RWPE1 (cell line): ENCODE measurements around the gene HIPK3.
A peak's percentile ranks its signal among the peaks of the same experiment; 100 is the strongest.

ENCODE experiments used
- CTCF ChIA-PET: fragments of 350-600 bp; sonication (Branson Sonifier 250); formaldehyde crosslinking; extraction: SDS; loops from one replicate; lab custom pipeline; 2021; lab: Yijun Ruan, JAX
- POLR2A ChIA-PET: fragments of 400-600 bp; formaldehyde crosslinking; extraction: SDS; loops from one replicate; lab custom pipeline; 2020; ENCODE audit warnings: antibody characterized with exemption; ENCODE audit not compliant: low non-redundant PET; lab: Yijun Ruan, JAX
- DNase-seq: peaks from one replicate; pipeline ENCODE4 v3.0.0; 2012; ENCODE audit warnings: low spot score
- H3K27ac ChIP-seq: fragments of 450-650 bp; 2 replicates; pipeline ENCODE4 v1.5.1; 2017
- TF ChIP-seq, protein P1 (sequence below): fragments of 450-650 bp; conservative IDR thresholded peaks from 2 replicates; pipeline ENCODE4 v1.5.1; 2017; ENCODE audit warnings: low read depth, mild to moderate bottlenecking

HIPK3 gene

DNA sequence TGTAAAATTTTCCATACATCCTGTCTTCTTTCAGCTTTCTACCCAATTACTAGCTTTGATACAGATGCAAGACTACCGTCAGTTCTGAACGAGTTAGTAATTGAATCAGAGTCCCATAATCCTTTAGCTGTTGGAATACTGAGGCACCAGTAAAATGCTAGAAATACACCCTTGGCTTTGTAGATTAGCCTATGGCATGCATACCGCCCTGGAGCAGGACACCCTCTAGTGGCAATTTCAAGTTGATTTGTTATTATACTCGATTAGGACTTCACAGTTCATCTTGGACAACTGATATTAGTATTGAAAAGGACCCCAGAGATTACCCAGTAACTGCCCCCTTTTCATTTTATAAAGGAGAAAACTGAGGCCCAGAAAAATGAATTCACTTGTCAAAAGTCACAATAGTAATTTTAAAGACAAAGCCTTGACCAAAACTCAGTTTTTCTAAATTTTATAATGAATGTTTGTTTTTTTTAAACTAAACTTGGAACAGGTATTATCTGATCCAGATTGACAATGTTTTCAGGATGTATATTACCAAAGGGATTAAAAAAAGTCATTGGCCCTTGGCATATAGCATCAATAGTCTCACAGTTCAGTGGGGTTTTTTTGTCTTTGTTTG is 72.6 kb downstream of the HIPK3 start:
- TF ChIP-seq, protein P1, sequence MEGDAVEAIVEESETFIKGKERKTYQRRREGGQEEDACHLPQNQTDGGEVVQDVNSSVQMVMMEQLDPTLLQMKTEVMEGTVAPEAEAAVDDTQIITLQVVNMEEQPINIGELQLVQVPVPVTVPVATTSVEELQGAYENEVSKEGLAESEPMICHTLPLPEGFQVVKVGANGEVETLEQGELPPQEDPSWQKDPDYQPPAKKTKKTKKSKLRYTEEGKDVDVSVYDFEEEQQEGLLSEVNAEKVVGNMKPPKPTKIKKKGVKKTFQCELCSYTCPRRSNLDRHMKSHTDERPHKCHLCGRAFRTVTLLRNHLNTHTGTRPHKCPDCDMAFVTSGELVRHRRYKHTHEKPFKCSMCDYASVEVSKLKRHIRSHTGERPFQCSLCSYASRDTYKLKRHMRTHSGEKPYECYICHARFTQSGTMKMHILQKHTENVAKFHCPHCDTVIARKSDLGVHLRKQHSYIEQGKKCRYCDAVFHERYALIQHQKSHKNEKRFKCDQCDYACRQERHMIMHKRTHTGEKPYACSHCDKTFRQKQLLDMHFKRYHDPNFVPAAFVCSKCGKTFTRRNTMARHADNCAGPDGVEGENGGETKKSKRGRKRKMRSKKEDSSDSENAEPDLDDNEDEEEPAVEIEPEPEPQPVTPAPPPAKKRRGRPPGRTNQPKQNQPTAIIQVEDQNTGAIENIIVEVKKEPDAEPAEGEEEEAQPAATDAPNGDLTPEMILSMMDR, result peak; percentile 65
- CTCF ChIA-PET, result interaction anchor here (0.6 to 0.7 kb wide), 7 partner anchors 16 to 177 kb away, joined by 3 to 5 read pairs (median 3); no protein-coding TSS in a partner anchor
- H3K27ac ChIP-seq, result no peak overlapping the region
- DNase-seq, result peak; percentile 62
- POLR2A ChIA-PET, result no interaction called here

DNA sequence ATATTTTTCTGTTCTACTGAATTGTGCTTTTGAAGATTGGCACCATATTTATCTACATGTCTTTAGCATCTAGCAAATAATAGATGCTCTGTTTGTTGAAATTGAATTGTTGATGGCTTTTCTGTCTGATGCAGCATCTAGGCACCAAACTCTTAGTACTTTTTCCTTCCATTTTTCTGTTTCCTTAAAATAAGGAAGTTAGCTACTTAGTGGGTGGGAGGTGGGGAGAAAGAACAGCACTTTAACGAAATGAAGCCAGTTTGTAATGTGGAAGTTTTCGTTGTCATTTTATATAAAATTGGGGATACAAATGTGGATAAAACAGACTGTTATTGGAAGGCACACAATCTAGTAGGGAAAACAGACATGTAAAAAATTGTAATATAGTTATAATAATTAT is 76.6 kb downstream of the HIPK3 start:
- H3K27ac ChIP-seq, result no peak overlapping the region
- CTCF ChIA-PET, result no interaction called here
- POLR2A ChIA-PET, result no interaction called here
- TF ChIP-seq, protein P1, result no peak
- no peak for DNase-seq

DNA sequence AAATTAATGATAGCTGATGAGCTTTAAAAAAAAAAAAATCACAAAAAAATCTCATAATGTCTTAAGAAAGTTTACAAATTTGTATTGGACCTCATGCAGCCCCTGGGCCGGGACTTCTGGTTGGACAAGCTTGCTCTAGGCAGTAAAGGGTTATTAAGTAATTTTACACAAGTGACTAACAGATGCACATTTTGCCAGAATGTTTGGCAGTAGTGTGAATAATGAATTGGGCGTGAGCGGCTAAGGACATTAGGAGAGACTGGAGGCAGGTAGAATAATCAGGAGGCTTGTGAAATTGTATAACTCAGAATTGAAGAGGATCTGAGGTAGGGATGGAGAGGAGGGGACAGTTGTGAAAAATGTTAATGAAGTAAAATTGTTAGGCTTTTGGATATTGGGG is 77.4 kb downstream of the HIPK3 start:
- TF ChIP-seq, protein P1, result no peak
- DNase-seq, result no peak
- POLR2A ChIA-PET, result no interaction called here
- CTCF ChIA-PET, result no interaction called here
- H3K27ac ChIP-seq, result no peak overlapping the region

DNA sequence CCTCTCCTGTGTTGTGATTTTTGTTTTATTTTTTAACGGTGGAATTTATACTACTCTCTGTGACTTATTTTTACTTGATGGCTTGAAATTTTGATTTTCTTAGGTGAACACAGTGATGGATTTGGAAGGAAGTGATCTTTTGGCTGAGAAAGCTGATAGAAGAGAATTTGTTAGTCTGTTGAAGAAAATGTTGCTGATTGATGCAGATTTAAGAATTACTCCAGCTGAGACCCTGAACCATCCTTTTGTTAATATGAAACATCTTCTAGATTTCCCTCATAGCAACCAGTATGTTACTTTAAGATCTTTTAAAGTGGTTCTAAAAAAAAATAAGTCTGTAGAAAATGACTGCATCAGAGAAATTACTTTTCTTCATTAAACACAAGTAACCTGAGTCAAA is 82.1 kb downstream of the HIPK3 start:
- no peak overlapping the region for H3K27ac ChIP-seq
- ChIA-PET POLR2A (no interaction called here), CTCF (interaction anchor here (0.6 kb wide), 1 partner anchor 490 kb away, joined by 4 read pairs; no protein-coding TSS in a partner anchor)
- TF ChIP-seq, protein P1, result no peak
- DNase-seq, result no peak

DNA sequence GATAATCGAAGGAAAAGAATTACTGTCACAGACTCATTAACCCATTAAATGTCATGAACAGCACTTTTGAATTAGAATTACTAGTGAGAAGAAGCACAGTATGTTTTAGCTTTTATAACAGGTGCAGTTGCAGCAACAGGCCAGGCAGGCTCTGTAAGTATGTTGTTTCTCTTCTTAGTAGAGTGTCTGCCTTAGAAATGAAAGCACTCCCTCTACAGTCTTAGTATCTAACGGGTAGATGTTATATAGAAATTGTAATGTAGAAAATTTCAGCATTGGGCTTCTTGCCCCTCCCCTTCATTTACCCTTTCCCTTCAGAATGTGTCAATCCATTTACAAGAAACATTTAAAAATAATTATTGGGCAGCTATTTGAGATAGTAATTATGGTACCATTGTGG is 87.4 kb downstream of the HIPK3 start:
- POLR2A ChIA-PET, result no interaction called here
- H3K27ac ChIP-seq, result no peak overlapping the region
- CTCF ChIA-PET, result interaction anchor here (0.6 to 1.2 kb wide), 3 partner anchors 79 to 179 kb away, joined by 3 to 4 read pairs (median 4); no protein-coding TSS in a partner anchor
- DNase-seq, result no peak
- TF ChIP-seq, protein P1, result no peak

DNA sequence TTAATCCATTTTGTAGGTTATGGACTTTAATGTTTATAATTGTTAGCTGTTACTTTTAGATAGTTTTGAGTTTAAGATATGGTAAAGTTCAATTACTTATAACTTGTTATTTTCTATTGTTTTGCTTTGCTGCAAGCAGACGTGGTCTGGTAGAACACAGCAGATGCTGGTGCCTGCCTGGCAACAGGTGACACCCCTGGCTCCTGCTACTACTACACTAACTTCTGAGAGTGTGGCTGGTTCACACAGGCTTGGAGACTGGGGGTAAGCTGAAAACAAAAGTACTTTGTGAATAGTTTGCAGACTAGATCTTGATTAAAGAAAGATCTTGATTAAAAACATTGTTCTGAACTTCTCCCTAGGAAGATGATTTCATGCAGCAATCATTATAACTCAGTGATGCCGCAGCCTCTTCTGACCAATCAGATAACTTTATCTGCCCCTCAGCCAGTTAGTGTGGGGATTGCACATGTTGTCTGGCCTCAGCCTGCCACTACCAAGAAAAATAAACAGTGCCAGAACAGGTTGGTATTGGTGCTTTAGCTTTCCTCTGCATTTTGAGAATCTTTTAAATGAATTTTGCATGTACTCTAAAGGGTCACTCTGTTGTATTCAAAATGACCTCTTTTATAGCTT is 90.4 kb downstream of the HIPK3 start:
- no peak overlapping the region for H3K27ac ChIP-seq
- CTCF ChIA-PET, result interaction anchor here (0.6 kb wide), 1 partner anchor 399 kb away, joined by 4 read pairs; no protein-coding TSS in a partner anchor
- DNase-seq, result no peak
- TF ChIP-seq, protein P1, result no peak
- POLR2A ChIA-PET, result no interaction called here
